Measurements from ENCODE around the gene FSIP1.

The FSIP1 gene

GRCh38 chr15:39748276-39748675 lies 34.4 kb downstream of the FSIP1 start:
- TF ChIP-seq, protein P1, sequence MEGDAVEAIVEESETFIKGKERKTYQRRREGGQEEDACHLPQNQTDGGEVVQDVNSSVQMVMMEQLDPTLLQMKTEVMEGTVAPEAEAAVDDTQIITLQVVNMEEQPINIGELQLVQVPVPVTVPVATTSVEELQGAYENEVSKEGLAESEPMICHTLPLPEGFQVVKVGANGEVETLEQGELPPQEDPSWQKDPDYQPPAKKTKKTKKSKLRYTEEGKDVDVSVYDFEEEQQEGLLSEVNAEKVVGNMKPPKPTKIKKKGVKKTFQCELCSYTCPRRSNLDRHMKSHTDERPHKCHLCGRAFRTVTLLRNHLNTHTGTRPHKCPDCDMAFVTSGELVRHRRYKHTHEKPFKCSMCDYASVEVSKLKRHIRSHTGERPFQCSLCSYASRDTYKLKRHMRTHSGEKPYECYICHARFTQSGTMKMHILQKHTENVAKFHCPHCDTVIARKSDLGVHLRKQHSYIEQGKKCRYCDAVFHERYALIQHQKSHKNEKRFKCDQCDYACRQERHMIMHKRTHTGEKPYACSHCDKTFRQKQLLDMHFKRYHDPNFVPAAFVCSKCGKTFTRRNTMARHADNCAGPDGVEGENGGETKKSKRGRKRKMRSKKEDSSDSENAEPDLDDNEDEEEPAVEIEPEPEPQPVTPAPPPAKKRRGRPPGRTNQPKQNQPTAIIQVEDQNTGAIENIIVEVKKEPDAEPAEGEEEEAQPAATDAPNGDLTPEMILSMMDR (IDR thresholded peaks at IDR 0.05) = no peak
- no peak for DNase-seq (ENCODE audit: low spot score)
- Histone ChIP-seq H3K4me3 (no peak overlapping the region), H3K27ac (no peak overlapping the region)

DNA sequence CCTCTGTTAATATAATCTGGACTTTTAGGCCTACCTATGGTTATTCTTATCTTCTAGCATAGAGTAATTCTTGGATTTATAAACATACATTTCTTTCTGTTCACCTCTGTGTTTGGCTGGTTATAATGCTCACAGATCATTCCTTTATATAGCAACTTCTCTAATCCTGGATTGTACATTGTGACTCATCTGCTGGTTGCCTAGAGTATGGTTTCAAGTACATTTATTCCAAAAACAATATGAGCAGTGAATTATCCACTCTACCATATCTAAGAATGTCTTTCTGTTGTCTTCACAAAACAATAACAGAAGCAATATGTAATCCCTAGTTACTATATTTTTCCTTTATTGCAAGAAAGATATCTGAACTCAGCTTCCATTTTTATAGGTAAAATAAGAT lies 35.3 kb downstream of the FSIP1 start:
- TF ChIP-seq, protein P1 (IDR thresholded peaks at IDR 0.05) = no peak
- Histone ChIP-seq H3K27ac (no peak overlapping the region), H3K4me3 (no peak overlapping the region)
- DNase-seq (ENCODE audit: low spot score) = no peak

GRCh38 chr15:39746714-39747276 lies 35.8 kb downstream of the FSIP1 start:
- TF ChIP-seq, protein P1 (IDR thresholded peaks at IDR 0.05) = no peak
- Histone ChIP-seq H3K4me3 (no peak overlapping the region), H3K27ac (no peak overlapping the region)
- DNase-seq (ENCODE audit: low spot score) = no peak

- no peak overlapping the region for H3K4me3 ChIP-seq
- DNase-seq (ENCODE audit: low spot score) = no peak
- no peak overlapping the region for H3K27ac ChIP-seq
- TF ChIP-seq, protein P1 (IDR thresholded peaks at IDR 0.05) = no peak
Measured at GRCh38 chr15:39746176-39746575, 36.5 kb downstream of the FSIP1 start.

DNA sequence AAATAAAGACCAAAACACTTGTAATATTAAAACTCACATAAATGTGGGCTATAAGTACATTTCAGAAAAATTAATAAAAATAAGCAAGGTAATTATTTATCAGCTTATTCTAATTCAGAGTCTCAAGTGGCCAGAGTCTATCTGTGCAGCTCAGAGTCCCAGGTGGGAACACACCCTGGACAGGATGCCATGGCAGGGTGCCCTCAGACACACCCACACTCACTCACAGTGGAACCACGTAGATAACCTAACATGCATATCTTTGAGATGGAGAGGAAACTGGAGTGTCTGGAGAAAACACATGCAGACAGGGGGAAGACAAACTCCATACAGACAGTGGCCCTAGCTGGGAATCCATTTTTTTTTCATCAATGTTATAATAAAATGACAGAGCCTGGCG lies 37.2 kb downstream of the FSIP1 start:
- TF ChIP-seq, protein P1 (IDR thresholded peaks at IDR 0.05) = no peak
- Histone ChIP-seq H3K27ac (no peak overlapping the region), H3K4me3 (no peak overlapping the region)
- DNase-seq (ENCODE audit: low spot score) = no peak

DNA sequence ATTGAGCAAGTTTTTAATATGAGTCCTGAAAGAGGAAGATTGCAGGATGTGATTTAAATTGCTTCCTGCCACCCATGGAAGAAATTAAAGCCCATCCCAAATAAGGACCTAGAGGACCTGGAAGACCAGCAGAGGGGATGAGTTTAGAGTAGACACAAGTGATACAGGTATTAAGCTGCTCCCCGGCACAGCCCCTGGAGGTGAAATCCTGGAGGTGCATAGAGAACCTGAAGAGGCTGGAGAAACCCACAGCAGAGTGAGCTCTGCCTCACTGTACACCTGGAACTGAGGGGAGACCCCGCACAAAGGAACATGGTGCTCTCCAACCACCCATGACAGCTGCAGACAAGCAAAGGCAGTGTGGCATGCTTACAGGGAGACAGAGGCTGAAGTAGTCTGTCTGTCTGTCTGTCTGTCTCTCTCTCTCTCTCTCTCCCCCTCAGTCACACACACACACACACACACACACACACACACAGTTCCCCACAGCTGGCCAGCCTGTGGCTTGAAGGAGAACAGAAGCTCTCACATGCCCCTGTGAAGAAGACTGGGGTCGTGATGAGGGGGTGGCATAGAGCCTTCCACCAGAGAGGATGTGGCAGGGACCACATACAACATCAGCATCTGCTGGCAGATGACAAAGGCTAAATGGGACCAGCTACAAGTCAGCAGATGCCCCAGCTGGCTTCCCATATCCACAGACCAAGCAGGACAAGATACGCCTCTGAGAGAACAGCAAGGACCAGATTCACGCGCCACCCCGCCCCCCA lies 38.1 kb downstream of the FSIP1 start:
- no peak for DNase-seq (ENCODE audit: low spot score)
- Histone ChIP-seq H3K27ac (no peak overlapping the region), H3K4me3 (no peak overlapping the region)
- TF ChIP-seq, protein P1 (IDR thresholded peaks at IDR 0.05) = no peak

DNA sequence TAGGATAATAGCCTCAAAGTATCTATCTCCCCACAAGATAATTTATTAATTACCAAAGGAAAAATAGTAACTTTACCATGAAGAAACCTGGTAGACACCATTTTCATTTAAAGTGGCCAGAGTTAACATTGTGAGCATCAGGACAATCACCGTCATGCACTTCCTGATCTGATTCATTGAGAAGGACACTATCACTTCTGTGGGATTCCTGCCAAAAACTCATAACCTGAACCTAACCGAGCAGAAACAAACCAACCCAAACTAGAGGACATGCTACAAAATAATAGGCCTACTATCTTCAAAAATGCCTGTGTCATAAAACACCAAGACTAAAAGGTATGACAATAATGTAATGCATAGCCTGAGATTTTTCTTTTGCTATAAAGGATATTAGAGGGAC lies 39.0 kb downstream of the FSIP1 start:
- no peak for DNase-seq (ENCODE audit: low spot score)
- Histone ChIP-seq H3K4me3 (no peak overlapping the region), H3K27ac (no peak overlapping the region)
- TF ChIP-seq, protein P1 (IDR thresholded peaks at IDR 0.05) = no peak

Measured in coronary artery (tissue), 2 donors.